GM23338 (cell line): Measurements from ENCODE around the gene PRMT1. TPM values are rescaled to one million over a fixed set of nuclear protein-coding genes. Genes with fewer than 3 reads are reported as not detected.
A peak's percentile ranks its signal among the peaks of the same experiment; 100 is the strongest.

Experiments
- ATAC-seq: fragments of 200-7000 bp; cut with Tn5 transposase; 3 replicates; pipeline ENCODE4 v1.9.1; 2020
- DNase-seq: peaks from one replicate; pipeline ENCODE4 v3.0.0-alpha.2; 2015; ENCODE audit warnings: low spot score
- H2AFZ ChIP-seq: fragments of 200-600 bp; sonication (generic); 2 replicates; pipeline ENCODE4 v1.8.0; 2016; ENCODE audit warnings: antibody characterized with exemption, mild to moderate bottlenecking, moderate library complexity
- H3F3A ChIP-seq: fragments of 200-600 bp; sonication (generic); replicated peaks from 2 replicates; pipeline ENCODE4 v1.8.0; 2017; ENCODE audit warnings: antibody characterized with exemption, mixed run types, low read depth
- H3K27ac ChIP-seq: fragments of 200-600 bp; sonication (generic); 2 replicates; pipeline ENCODE4 v1.6.1; 2016; ENCODE audit warnings: low read depth
- H3K27me3 ChIP-seq: fragments of 200-600 bp; sonication (generic); 2 replicates; pipeline ENCODE4 v1.8.0; 2016; ENCODE audit warnings: mild to moderate bottlenecking, mixed run types, moderate library complexity; ENCODE audit not compliant: insufficient read depth
- H3K36me3 ChIP-seq: fragments of 200-600 bp; sonication (generic); 2 replicates; pipeline ENCODE4 v1.8.0; 2016; ENCODE audit warnings: mild to moderate bottlenecking; ENCODE audit not compliant: insufficient read depth
- H3K4me1 ChIP-seq: fragments of 200-600 bp; sonication (generic); 2 replicates; pipeline ENCODE4 v1.8.0; 2016; ENCODE audit warnings: mild to moderate bottlenecking, moderate library complexity; ENCODE audit not compliant: insufficient read depth
- H3K4me2 ChIP-seq: fragments of 200-600 bp; sonication (generic); 2 replicates; pipeline ENCODE4 v1.7.1; 2017; ENCODE audit warnings: mixed run types
- H3K4me3 ChIP-seq: fragments of 200-600 bp; sonication (generic); 2 replicates; pipeline ENCODE4 v1.6.1; 2016; ENCODE audit warnings: mixed run types
- H3K79me2 ChIP-seq: fragments of 200-600 bp; sonication (generic); replicated peaks from 2 replicates; pipeline ENCODE4 v1.8.0; 2017; ENCODE audit warnings: mild to moderate bottlenecking; ENCODE audit not compliant: insufficient read depth
- H3K9me2 ChIP-seq: fragments of 200-600 bp; sonication (generic); 2 replicates; pipeline ENCODE4 v1.8.0; 2017; ENCODE audit not compliant: insufficient read depth
- H4K20me1 ChIP-seq: fragments of 200-600 bp; sonication (generic); replicated peaks from 2 replicates; pipeline ENCODE4 v1.8.0; 2017; ENCODE audit warnings: mild to moderate bottlenecking; ENCODE audit not compliant: insufficient read depth
- H3K27ac Mint-ChIP-seq: 2 replicates; pipeline ENCODE4 v1.8.0; 2020; ENCODE audit warnings: inconsistent platforms, mild to moderate bottlenecking, moderate library complexity, mixed read lengths
- H3K27me3 Mint-ChIP-seq: 3 replicates; pipeline ENCODE4 v1.8.0; 2022; ENCODE audit warnings: low read depth, mild to moderate bottlenecking, moderate library complexity, mixed read lengths, inconsistent platforms; ENCODE audit not compliant: insufficient read depth, poor library complexity
- H3K36me3 Mint-ChIP-seq: 3 replicates; pipeline ENCODE4 v1.8.0; 2021; ENCODE audit warnings: low read depth, mild to moderate bottlenecking, inconsistent platforms, moderate library complexity, mixed read lengths
- H3K4me1 Mint-ChIP-seq: 3 replicates; pipeline ENCODE4 v1.8.0; 2020; ENCODE audit warnings: mild to moderate bottlenecking, inconsistent platforms, mixed read lengths
- H3K4me3 Mint-ChIP-seq: 3 replicates; pipeline ENCODE4 v1.8.0; 2021; ENCODE audit warnings: moderate library complexity, mild to moderate bottlenecking, inconsistent platforms, mixed read lengths
- H3K9me3 Mint-ChIP-seq: 3 replicates; pipeline ENCODE4 v1.8.0; 2020; ENCODE audit warnings: moderate library complexity, mild to moderate bottlenecking, inconsistent platforms, mixed read lengths
- CREB1 ChIP-seq: fragments of 250-450 bp; sonication (Bioruptor Pico); IDR thresholded peaks from 2 replicates; pipeline ENCODE4 v1.5.0; 2020; ENCODE audit warnings: low read depth, mild to moderate bottlenecking, moderate library complexity
- ETS1 ChIP-seq: IDR thresholded peaks from 2 replicates; pipeline ENCODE4 v1.6.1; 2016; ENCODE audit warnings: antibody characterized with exemption
- EZH2 ChIP-seq: fragments of 200-600 bp; sonication (generic); IDR thresholded peaks from one replicate; pipeline ENCODE4 v1.8.0; 2017; ENCODE audit warnings: antibody characterized with exemption, mild to moderate bottlenecking, low read depth; ENCODE audit not compliant: unreplicated experiment
- EZH2phosphoT487 ChIP-seq: fragments of 200-600 bp; sonication (generic); IDR thresholded peaks from one replicate; pipeline ENCODE4 v1.8.1; 2018; ENCODE audit warnings: antibody characterized with exemption; ENCODE audit not compliant: unreplicated experiment
- JUNB ChIP-seq: IDR thresholded peaks from one replicate; pipeline ENCODE4 v1.6.1; 2016; ENCODE audit warnings: antibody characterized with exemption; ENCODE audit not compliant: unreplicated experiment
- NANOG ChIP-seq: IDR thresholded peaks from 2 replicates; pipeline ENCODE4 v1.6.1; 2016; ENCODE audit warnings: antibody characterized with exemption, borderline replicate concordance
- POLR2AphosphoS5 ChIP-seq: IDR thresholded peaks from 2 replicates; pipeline ENCODE4 v1.6.1; 2016; ENCODE audit warnings: antibody characterized with exemption, low read depth
- STAT1 ChIP-seq: IDR thresholded peaks from one replicate; pipeline ENCODE4 v1.6.1; 2016; ENCODE audit warnings: antibody characterized with exemption; ENCODE audit not compliant: unreplicated experiment
- ZNF114 ChIP-seq: fragments of 250-450 bp; sonication (Bioruptor Pico); IDR thresholded peaks from 2 replicates; pipeline ENCODE4 v1.5.0; 2020; ENCODE audit warnings: mild to moderate bottlenecking, moderate library complexity
- ZNF331 ChIP-seq: fragments of 250-450 bp; sonication (Bioruptor Pico); IDR thresholded peaks from 2 replicates; pipeline ENCODE4 v1.5.0; 2020; ENCODE audit warnings: low read depth, mild to moderate bottlenecking, moderate library complexity
- polyA plus RNA-seq: library from polyadenylated mRNA; unstranded; fragments of >200 nt; fragmentation: Nextera tagmentation; extraction: Ambion mirVana; gene quantifications from 2 replicates; pipeline ENCODE4 v1.2.1, GENCODE V29; 2016
- total RNA-seq: library from RNA; depleted of rRNA; stranded (reverse); fragments of >200 nt; shearing (Covaris generic); gene quantifications from 2 replicates; pipeline ENCODE4 v1.2.3, GENCODE V29; 2014
- TF ChIP-seq, protein P1 (sequence below): IDR thresholded peaks from one replicate; pipeline ENCODE4 v1.6.1; 2018; ENCODE audit warnings: antibody characterized with exemption; ENCODE audit not compliant: unreplicated experiment
- TF ChIP-seq, protein P2 (sequence below): fragments of 250-450 bp; sonication (Bioruptor Pico); IDR thresholded peaks from 2 replicates; pipeline ENCODE4 v1.5.0; 2020; ENCODE audit warnings: mild to moderate bottlenecking, moderate library complexity
- TF ChIP-seq, protein P3 (sequence below), 2 experiments: fragments of 200-600 bp in 1 of 2; sonication (generic) in 1 of 2; conservative IDR thresholded peaks; 2 replicates each; pipeline versions ENCODE4 v1.5.1 to v1.6.1; 2016 to 2017; ENCODE audit warnings: antibody characterized with exemption in 2 of 2, low read depth in 2 of 2, mild to moderate bottlenecking in 2 of 2, moderate library complexity in 1 of 2

Gene PRMT1
- total and polyA plus RNA-seq, 2 experiments from 2014 or later, result 590 to 700 TPM

- no peaks in the 10 kb centered on the region for H3K27me3 ChIP-seq
- TF ChIP-seq JUNB (no peak), POLR2AphosphoS5 (no peak), EZH2 (no peak), ZNF114 (CRISPR knock-in tag) (no peak), ZNF331 (no peak), ETS1 (no peak), EZH2phosphoT487 (no peak), CREB1 (CRISPR knock-in tag) (no peak), NANOG (no peak), STAT1 (no peak)
- TF ChIP-seq, protein P1, sequence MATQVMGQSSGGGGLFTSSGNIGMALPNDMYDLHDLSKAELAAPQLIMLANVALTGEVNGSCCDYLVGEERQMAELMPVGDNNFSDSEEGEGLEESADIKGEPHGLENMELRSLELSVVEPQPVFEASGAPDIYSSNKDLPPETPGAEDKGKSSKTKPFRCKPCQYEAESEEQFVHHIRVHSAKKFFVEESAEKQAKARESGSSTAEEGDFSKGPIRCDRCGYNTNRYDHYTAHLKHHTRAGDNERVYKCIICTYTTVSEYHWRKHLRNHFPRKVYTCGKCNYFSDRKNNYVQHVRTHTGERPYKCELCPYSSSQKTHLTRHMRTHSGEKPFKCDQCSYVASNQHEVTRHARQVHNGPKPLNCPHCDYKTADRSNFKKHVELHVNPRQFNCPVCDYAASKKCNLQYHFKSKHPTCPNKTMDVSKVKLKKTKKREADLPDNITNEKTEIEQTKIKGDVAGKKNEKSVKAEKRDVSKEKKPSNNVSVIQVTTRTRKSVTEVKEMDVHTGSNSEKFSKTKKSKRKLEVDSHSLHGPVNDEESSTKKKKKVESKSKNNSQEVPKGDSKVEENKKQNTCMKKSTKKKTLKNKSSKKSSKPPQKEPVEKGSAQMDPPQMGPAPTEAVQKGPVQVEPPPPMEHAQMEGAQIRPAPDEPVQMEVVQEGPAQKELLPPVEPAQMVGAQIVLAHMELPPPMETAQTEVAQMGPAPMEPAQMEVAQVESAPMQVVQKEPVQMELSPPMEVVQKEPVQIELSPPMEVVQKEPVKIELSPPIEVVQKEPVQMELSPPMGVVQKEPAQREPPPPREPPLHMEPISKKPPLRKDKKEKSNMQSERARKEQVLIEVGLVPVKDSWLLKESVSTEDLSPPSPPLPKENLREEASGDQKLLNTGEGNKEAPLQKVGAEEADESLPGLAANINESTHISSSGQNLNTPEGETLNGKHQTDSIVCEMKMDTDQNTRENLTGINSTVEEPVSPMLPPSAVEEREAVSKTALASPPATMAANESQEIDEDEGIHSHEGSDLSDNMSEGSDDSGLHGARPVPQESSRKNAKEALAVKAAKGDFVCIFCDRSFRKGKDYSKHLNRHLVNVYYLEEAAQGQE, result no peak
- TF ChIP-seq, protein P2, sequence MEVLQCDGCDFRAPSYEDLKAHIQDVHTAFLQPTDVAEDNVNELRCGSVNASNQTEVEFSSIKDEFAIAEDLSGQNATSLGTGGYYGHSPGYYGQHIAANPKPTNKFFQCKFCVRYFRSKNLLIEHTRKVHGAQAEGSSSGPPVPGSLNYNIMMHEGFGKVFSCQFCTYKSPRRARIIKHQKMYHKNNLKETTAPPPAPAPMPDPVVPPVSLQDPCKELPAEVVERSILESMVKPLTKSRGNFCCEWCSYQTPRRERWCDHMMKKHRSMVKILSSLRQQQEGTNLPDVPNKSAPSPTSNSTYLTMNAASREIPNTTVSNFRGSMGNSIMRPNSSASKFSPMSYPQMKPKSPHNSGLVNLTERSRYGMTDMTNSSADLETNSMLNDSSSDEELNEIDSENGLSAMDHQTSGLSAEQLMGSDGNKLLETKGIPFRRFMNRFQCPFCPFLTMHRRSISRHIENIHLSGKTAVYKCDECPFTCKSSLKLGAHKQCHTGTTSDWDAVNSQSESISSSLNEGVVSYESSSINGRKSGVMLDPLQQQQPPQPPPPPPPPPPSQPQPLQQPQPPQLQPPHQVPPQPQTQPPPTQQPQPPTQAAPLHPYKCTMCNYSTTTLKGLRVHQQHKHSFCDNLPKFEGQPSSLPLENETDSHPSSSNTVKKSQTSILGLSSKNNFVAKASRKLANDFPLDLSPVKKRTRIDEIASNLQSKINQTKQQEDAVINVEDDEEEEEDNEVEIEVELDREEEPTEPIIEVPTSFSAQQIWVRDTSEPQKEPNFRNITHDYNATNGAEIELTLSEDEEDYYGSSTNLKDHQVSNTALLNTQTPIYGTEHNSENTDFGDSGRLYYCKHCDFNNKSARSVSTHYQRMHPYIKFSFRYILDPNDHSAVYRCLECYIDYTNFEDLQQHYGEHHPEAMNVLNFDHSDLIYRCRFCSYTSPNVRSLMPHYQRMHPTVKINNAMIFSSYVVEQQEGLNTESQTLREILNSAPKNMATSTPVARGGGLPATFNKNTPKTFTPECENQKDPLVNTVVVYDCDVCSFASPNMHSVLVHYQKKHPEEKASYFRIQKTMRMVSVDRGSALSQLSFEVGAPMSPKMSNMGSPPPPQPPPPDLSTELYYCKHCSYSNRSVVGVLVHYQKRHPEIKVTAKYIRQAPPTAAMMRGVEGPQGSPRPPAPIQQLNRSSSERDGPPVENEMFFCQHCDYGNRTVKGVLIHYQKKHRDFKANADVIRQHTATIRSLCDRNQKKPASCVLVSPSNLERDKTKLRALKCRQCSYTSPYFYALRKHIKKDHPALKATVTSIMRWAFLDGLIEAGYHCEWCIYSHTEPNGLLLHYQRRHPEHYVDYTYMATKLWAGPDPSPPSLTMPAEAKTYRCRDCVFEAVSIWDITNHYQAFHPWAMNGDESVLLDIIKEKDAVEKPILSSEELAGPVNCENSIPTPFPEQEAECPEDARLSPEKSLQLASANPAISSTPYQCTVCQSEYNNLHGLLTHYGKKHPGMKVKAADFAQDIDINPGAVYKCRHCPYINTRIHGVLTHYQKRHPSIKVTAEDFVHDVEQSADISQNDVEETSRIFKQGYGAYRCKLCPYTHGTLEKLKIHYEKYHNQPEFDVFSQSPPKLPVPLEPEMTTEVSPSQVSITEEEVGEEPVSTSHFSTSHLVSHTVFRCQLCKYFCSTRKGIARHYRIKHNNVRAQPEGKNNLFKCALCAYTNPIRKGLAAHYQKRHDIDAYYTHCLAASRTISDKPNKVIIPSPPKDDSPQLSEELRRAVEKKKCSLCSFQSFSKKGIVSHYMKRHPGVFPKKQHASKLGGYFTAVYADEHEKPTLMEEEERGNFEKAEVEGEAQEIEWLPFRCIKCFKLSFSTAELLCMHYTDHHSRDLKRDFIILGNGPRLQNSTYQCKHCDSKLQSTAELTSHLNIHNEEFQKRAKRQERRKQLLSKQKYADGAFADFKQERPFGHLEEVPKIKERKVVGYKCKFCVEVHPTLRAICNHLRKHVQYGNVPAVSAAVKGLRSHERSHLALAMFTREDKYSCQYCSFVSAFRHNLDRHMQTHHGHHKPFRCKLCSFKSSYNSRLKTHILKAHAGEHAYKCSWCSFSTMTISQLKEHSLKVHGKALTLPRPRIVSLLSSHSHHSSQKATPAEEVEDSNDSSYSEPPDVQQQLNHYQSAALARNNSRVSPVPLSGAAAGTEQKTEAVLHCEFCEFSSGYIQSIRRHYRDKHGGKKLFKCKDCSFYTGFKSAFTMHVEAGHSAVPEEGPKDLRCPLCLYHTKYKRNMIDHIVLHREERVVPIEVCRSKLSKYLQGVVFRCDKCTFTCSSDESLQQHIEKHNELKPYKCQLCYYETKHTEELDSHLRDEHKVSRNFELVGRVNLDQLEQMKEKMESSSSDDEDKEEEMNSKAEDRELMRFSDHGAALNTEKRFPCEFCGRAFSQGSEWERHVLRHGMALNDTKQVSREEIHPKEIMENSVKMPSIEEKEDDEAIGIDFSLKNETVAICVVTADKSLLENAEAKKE (CRISPR knock-in tag), result no peak
- TF ChIP-seq, protein P3, sequence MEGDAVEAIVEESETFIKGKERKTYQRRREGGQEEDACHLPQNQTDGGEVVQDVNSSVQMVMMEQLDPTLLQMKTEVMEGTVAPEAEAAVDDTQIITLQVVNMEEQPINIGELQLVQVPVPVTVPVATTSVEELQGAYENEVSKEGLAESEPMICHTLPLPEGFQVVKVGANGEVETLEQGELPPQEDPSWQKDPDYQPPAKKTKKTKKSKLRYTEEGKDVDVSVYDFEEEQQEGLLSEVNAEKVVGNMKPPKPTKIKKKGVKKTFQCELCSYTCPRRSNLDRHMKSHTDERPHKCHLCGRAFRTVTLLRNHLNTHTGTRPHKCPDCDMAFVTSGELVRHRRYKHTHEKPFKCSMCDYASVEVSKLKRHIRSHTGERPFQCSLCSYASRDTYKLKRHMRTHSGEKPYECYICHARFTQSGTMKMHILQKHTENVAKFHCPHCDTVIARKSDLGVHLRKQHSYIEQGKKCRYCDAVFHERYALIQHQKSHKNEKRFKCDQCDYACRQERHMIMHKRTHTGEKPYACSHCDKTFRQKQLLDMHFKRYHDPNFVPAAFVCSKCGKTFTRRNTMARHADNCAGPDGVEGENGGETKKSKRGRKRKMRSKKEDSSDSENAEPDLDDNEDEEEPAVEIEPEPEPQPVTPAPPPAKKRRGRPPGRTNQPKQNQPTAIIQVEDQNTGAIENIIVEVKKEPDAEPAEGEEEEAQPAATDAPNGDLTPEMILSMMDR (conservative IDR thresholded peaks at IDR 0.05; ENCODE audit: low read depth in 2 of 2), result no peak
- peaks cover 70% of the 10 kb centered on the region for H3K36me3 Mint-ChIP-seq
- no peak overlapping the region for H3K4me3 Mint-ChIP-seq
- DNase-seq (no peak), ATAC-seq (no peak)
- peaks cover 66% of the 10 kb centered on the region for H3F3A ChIP-seq
- no peaks in the 10 kb centered on the region for H3K9me2 ChIP-seq
- no peak overlapping the region for H2AFZ ChIP-seq
- H3K9me3 Mint-ChIP-seq, result no peaks in the 10 kb centered on the region
- no peak overlapping the region for H3K4me2 ChIP-seq
- peaks cover 57% of the 10 kb centered on the region for H4K20me1 ChIP-seq
- H3K36me3 ChIP-seq, result peaks cover 44% of the 10 kb centered on the region
- peak overlapping the region; percentile 68; the same call in 1 of the 2 replicates for H3K27ac ChIP-seq
- peaks cover 32% of the 10 kb centered on the region for H3K27me3 Mint-ChIP-seq
- peaks cover 50% of the 10 kb centered on the region for H3K4me1 Mint-ChIP-seq
- H3K27ac Mint-ChIP-seq, result no peak overlapping the region
- H3K4me3 ChIP-seq, result no peak overlapping the region
- peaks cover 36% of the 10 kb centered on the region for H3K4me1 ChIP-seq
- H3K79me2 ChIP-seq, result peaks cover 51% of the 10 kb centered on the region
These were observed 6.8 kb downstream of the PRMT1 start for GRCh38 chr19:49683814-49684250.
